WTC11 (cell line): ENCODE data around the gene KAZN. TPM values are rescaled to one million over a fixed set of nuclear protein-coding genes. Genes with fewer than 3 reads are reported as not detected.

Source experiments
- ATAC-seq: fragments of 200-7000 bp; cut with Tn5 transposase; 2 replicates; pipeline ENCODE4 v1.10.0; 2021; ENCODE audit warnings: mild to moderate bottlenecking, moderate library complexity
- CTCF ChIA-PET: fragments of 300-600 bp; sonication (Branson Sonifier 250); formaldehyde crosslinking; loops from one replicate; lab custom pipeline; 2021; ENCODE audit warnings: antibody characterized with exemption; lab: Charles Lee
- POLR2A ChIA-PET: fragments of 350-600 bp; sonication (Branson Sonifier 250); formaldehyde crosslinking; loops from one replicate; lab custom pipeline; 2021; ENCODE audit warnings: antibody characterized with exemption; lab: Charles Lee
- DNase-seq: peaks from one replicate; pipeline ENCODE4 v3.0.0; 2021; ENCODE audit warnings: low spot score
- H3K27ac Mint-ChIP-seq: 2 replicates; pipeline ENCODE4 v1.8.0; 2021; ENCODE audit warnings: mixed read lengths
- H3K27me3 Mint-ChIP-seq: 2 replicates; pipeline ENCODE4 v1.8.0; 2021; ENCODE audit warnings: low read depth, mild to moderate bottlenecking, moderate library complexity, mixed read lengths
- H3K36me3 Mint-ChIP-seq: 2 replicates; pipeline ENCODE4 v1.8.0; 2021; ENCODE audit warnings: mixed read lengths
- H3K4me1 Mint-ChIP-seq: 2 replicates; pipeline ENCODE4 v1.8.0; 2022; ENCODE audit warnings: mixed read lengths
- H3K4me3 Mint-ChIP-seq: 2 replicates; pipeline ENCODE4 v1.8.0; 2021; ENCODE audit warnings: mild to moderate bottlenecking, moderate library complexity, mixed read lengths
- H3K9me3 Mint-ChIP-seq: 2 replicates; pipeline ENCODE4 v1.8.0; 2021; ENCODE audit warnings: mixed read lengths
- CREM ChIP-seq: sonication (generic); formaldehyde crosslinking; IDR thresholded peaks from 2 replicates; pipeline ENCODE4 v1.8.1; 2022; ENCODE audit warnings: mild to moderate bottlenecking, missing genetic modification reagents, moderate library complexity
- CTCF ChIP-seq: fragments of 200-600 bp; IDR thresholded peaks from 2 replicates; pipeline ENCODE4 v1.8.0; 2022; ENCODE audit warnings: antibody characterized with exemption
- E2F4 ChIP-seq: sonication (generic); formaldehyde crosslinking; IDR thresholded peaks from 2 replicates; pipeline ENCODE4 v1.8.1; 2022; ENCODE audit warnings: low read depth, mild to moderate bottlenecking, moderate library complexity, missing genetic modification reagents, borderline replicate concordance
- ESRRA ChIP-seq: sonication (generic); formaldehyde crosslinking; IDR thresholded peaks from 2 replicates; pipeline ENCODE4 v1.8.1; 2022; ENCODE audit warnings: mild to moderate bottlenecking, missing genetic modification reagents, borderline replicate concordance
- GTF2I ChIP-seq: fragments of 250-450 bp; sonication (Bioruptor Pico); conservative IDR thresholded peaks from 2 replicates; pipeline ENCODE4 v1.4.0; 2021; ENCODE audit warnings: mild to moderate bottlenecking
- IRF1 ChIP-seq: sonication (generic); formaldehyde crosslinking; IDR thresholded peaks from 2 replicates; pipeline ENCODE4 v1.8.0; 2023; ENCODE audit warnings: missing genetic modification reagents
- JAZF1 ChIP-seq: fragments of 250-450 bp; sonication (Bioruptor Pico); IDR thresholded peaks from 2 replicates; pipeline ENCODE4 v1.9.0; 2021; ENCODE audit warnings: moderate library complexity, mild to moderate bottlenecking, inconsistent platforms
- NR1H2 ChIP-seq: sonication (generic); formaldehyde crosslinking; IDR thresholded peaks from 2 replicates; pipeline ENCODE4 v1.9.0; 2021; ENCODE audit warnings: mild to moderate bottlenecking, moderate library complexity, missing genetic modification reagents
- NR2C2 ChIP-seq: sonication (generic); formaldehyde crosslinking; IDR thresholded peaks from 2 replicates; pipeline ENCODE4 v1.8.0; 2022; ENCODE audit warnings: mild to moderate bottlenecking, missing genetic modification reagents
- NR3C1 ChIP-seq: sonication (generic); formaldehyde crosslinking; conservative IDR thresholded peaks from 2 replicates; pipeline ENCODE4 v1.8.1; 2023; ENCODE audit warnings: low read depth, mild to moderate bottlenecking, missing genetic modification reagents
- SMAD4 ChIP-seq: sonication (generic); formaldehyde crosslinking; IDR thresholded peaks from 2 replicates; pipeline ENCODE4 v1.8.0; 2022; ENCODE audit warnings: mild to moderate bottlenecking, missing genetic modification reagents
- SOX15 ChIP-seq: fragments of 250-450 bp; sonication (Bioruptor Pico); IDR thresholded peaks from 2 replicates; pipeline ENCODE4 v1.9.0; 2021; ENCODE audit warnings: mild to moderate bottlenecking
- TCF7 ChIP-seq: sonication (generic); formaldehyde crosslinking; IDR thresholded peaks from 2 replicates; pipeline ENCODE4 v1.8.0; 2022; ENCODE audit warnings: mild to moderate bottlenecking, low read depth, missing genetic modification reagents, moderate library complexity
- USF1 ChIP-seq: sonication (generic); formaldehyde crosslinking; IDR thresholded peaks from 2 replicates; pipeline ENCODE4 v1.8.0; 2022; ENCODE audit warnings: mild to moderate bottlenecking, missing genetic modification reagents
- ZNF263 ChIP-seq: sonication (generic); formaldehyde crosslinking; IDR thresholded peaks from 2 replicates; pipeline ENCODE4 v1.8.1; 2022; ENCODE audit warnings: low read depth, mild to moderate bottlenecking, moderate library complexity, missing genetic modification reagents
- ZNF425 ChIP-seq: fragments of 250-450 bp; sonication (Bioruptor Pico); conservative IDR thresholded peaks from 2 replicates; pipeline ENCODE4 v1.9.0; 2021; ENCODE audit warnings: mild to moderate bottlenecking
- ZSCAN18 ChIP-seq: fragments of 250-450 bp; sonication (Bioruptor Pico); IDR thresholded peaks from 2 replicates; pipeline ENCODE4 v2.1.2; 2022; ENCODE audit warnings: mild to moderate bottlenecking, moderate library complexity
- total RNA-seq: library from RNA; stranded (reverse); gene quantifications from 3 replicates; pipeline ENCODE4 v1.2.3, GENCODE V29; 2021
- TF ChIP-seq, protein P1 (sequence below): sonication (generic); formaldehyde crosslinking; conservative IDR thresholded peaks from 2 replicates; pipeline ENCODE4 v1.8.1; 2023; ENCODE audit warnings: mild to moderate bottlenecking, low read depth, missing genetic modification reagents, moderate library complexity
- TF ChIP-seq, protein P2 (sequence below): sonication (generic); formaldehyde crosslinking; IDR thresholded peaks from 2 replicates; pipeline ENCODE4 v1.8.1; 2022; ENCODE audit warnings: low read depth, missing genetic modification reagents, borderline replicate concordance

Gene KAZN
- total RNA-seq, 1 experiment from 2014 or later: 19.9 TPM

DNA sequence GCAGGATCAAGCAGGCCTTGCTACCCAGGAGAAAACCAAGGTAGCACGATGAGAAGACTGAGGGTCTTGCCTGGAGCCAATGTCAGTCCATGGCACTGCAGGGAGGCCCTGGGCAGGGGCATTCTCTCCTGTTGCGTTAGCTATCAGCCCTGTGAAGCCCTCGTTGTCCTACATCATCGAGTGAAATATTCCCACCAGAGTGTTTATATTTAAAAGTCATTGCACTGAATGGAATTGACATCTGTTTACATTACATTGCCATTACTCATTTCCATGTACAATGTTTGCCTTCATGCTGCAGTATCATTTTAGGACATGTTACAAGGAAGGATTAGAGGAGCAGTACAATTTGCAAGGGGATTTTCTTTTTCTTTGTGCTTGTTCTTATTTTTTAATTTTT, 243.9 kb downstream of the KAZN start:
- ATAC-seq (no peak), DNase-seq (no peak)
- Mint-ChIP-seq H3K4me3 (no peak overlapping the region), H3K27me3 (peaks cover 9% of the 10 kb centered on the region), H3K4me1 (no peaks in the 10 kb centered on the region), H3K36me3 (peaks cover 18% of the 10 kb centered on the region), H3K27ac (no peak overlapping the region), H3K9me3 (peaks cover 51% of the 10 kb centered on the region)
- ChIA-PET CTCF (interaction anchor here (0.9 kb wide), 1 partner anchor 204 kb away, joined by 3 read pairs; no protein-coding TSS in a partner anchor), POLR2A (no interaction called here)
- TF ChIP-seq TCF7 (CRISPR knock-in tag) (no peak), SOX15 (CRISPR knock-in tag) (no peak), E2F4 (CRISPR knock-in tag) (no peak), USF1 (CRISPR knock-in tag) (no peak), NR1H2 (CRISPR knock-in tag) (no peak), ESRRA (CRISPR knock-in tag) (no peak), JAZF1 (CRISPR knock-in tag) (no peak), NR2C2 (CRISPR knock-in tag) (no peak), CREM (CRISPR knock-in tag) (no peak), GTF2I (CRISPR knock-in tag) (no peak), ZNF263 (CRISPR knock-in tag) (no peak), SMAD4 (no peak), ZNF425 (no peak), ZSCAN18 (no peak)
- TF ChIP-seq, protein P1, sequence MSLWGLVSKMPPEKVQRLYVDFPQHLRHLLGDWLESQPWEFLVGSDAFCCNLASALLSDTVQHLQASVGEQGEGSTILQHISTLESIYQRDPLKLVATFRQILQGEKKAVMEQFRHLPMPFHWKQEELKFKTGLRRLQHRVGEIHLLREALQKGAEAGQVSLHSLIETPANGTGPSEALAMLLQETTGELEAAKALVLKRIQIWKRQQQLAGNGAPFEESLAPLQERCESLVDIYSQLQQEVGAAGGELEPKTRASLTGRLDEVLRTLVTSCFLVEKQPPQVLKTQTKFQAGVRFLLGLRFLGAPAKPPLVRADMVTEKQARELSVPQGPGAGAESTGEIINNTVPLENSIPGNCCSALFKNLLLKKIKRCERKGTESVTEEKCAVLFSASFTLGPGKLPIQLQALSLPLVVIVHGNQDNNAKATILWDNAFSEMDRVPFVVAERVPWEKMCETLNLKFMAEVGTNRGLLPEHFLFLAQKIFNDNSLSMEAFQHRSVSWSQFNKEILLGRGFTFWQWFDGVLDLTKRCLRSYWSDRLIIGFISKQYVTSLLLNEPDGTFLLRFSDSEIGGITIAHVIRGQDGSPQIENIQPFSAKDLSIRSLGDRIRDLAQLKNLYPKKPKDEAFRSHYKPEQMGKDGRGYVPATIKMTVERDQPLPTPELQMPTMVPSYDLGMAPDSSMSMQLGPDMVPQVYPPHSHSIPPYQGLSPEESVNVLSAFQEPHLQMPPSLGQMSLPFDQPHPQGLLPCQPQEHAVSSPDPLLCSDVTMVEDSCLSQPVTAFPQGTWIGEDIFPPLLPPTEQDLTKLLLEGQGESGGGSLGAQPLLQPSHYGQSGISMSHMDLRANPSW (CRISPR knock-in tag): no peak
- TF ChIP-seq, protein P2, sequence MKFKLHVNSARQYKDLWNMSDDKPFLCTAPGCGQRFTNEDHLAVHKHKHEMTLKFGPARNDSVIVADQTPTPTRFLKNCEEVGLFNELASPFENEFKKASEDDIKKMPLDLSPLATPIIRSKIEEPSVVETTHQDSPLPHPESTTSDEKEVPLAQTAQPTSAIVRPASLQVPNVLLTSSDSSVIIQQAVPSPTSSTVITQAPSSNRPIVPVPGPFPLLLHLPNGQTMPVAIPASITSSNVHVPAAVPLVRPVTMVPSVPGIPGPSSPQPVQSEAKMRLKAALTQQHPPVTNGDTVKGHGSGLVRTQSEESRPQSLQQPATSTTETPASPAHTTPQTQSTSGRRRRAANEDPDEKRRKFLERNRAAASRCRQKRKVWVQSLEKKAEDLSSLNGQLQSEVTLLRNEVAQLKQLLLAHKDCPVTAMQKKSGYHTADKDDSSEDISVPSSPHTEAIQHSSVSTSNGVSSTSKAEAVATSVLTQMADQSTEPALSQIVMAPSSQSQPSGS (CRISPR knock-in tag): no peak

DNA sequence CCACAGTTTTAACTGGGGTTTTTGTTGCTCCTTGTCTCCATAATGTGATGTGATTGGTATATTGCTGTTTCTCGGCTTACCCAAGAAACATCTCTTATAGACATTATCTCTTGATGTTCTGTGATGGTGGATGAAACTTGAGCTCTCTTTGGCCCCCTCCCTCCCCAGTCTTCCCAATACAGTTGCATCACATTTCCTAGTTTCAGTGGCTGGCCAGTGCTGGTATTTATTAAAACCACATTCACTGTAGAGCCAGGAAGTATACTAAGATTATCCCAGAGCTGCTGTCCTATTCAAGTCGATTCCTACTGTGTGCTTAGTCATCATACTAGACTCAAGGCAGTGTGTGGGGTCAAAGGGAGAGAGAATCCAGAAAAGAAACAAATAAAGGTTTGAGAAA, 244.4 kb downstream of the KAZN start:
- ChIA-PET POLR2A (no interaction called here), CTCF (interaction anchor here (0.9 kb wide), 1 partner anchor 204 kb away, joined by 3 read pairs; no protein-coding TSS in a partner anchor)
- Mint-ChIP-seq H3K27ac (no peak overlapping the region), H3K36me3 (peaks cover 18% of the 10 kb centered on the region), H3K4me1 (no peaks in the 10 kb centered on the region), H3K4me3 (no peak overlapping the region), H3K9me3 (peaks cover 49% of the 10 kb centered on the region), H3K27me3 (peaks cover 7% of the 10 kb centered on the region)
- DNase-seq (no peak), ATAC-seq (no peak)
- TF ChIP-seq NR3C1 (CRISPR knock-in tag) (no peak), IRF1 (CRISPR knock-in tag) (no peak), CTCF (no peak)
- TF ChIP-seq, protein P1 (CRISPR knock-in tag): no peak
